Uterus (tissue), 4 donors: ENCODE measurements around the gene SERTAD1. TPM values are rescaled to one million over a fixed set of nuclear protein-coding genes. Genes with fewer than 3 reads are reported as not detected.
A peak's percentile ranks its signal among the peaks of the same experiment; 100 is the strongest.

Experiments used
- DNase-seq, 2 donors: peaks; one replicate each; pipeline ENCODE4 v3.0.0-alpha.2; 2019 to 2020
- H3K27ac ChIP-seq, 2 donors: fragments of 200-600 bp; sonication (generic); 1 replicate in 1 of 2; 2 replicates in 1 of 2; pipeline ENCODE4 v1.5.1; 2016 to 2018
- H3K27me3 ChIP-seq, 2 donors: fragments of 200-600 bp; sonication (generic); one replicate each; pipeline ENCODE4 v1.5.1; 2018 to 2019; ENCODE audit warnings: control low read depth in 1 of 2
- H3K36me3 ChIP-seq, 2 donors: fragments of 200-600 bp; sonication (generic); one replicate each; pipeline ENCODE4 v1.5.1; 2019; ENCODE audit warnings: control low read depth in 1 of 2
- H3K4me1 ChIP-seq, 2 donors: fragments of 200-600 bp; sonication (generic); one replicate each; pipeline ENCODE4 v1.5.1; 2018 to 2019; ENCODE audit warnings: control low read depth in 1 of 2
- H3K4me3 ChIP-seq, 2 donors: fragments of 200-600 bp; sonication (generic); 1 replicate in 1 of 2; 2 replicates in 1 of 2; pipeline ENCODE4 v1.5.1; 2018 to 2019; ENCODE audit warnings: mild to moderate bottlenecking in 1 of 2
- H3K9me3 ChIP-seq, 2 donors: fragments of 200-600 bp; sonication (generic); one replicate each; pipeline ENCODE4 v1.5.1; 2019; ENCODE audit warnings: control low read depth in 1 of 2
- POLR2A ChIP-seq, 2 donors: fragments of 450-650 bp; IDR thresholded peaks; one replicate each; pipeline ENCODE4 v1.6.1; 2016; ENCODE audit warnings: antibody characterized with exemption in 2 of 2, mild to moderate bottlenecking in 1 of 2, moderate library complexity in 1 of 2
- intact Hi-C: fragments of 100-400 bp; cut with DNase I; formaldehyde crosslinking; loops from one replicate; pipeline ENCODE4 v1.15.1; 2023; ENCODE audit warnings: low total_unique reads
- total RNA-seq, 4 donors: library from RNA; depleted of rRNA in 3 of 4; stranded (reverse); fragments of >200 nt in 3 of 4; gene quantifications; one replicate each; pipeline versions ENCODE4 v1.1.0 to v1.2.4, GENCODE V29; 2014 to 2023
- TF ChIP-seq, protein P1 (sequence below), 4 experiments: fragments of 200-600 bp in 2 of 4; fragments of 450-650 bp in 2 of 4; sonication (generic) in 2 of 4; IDR thresholded peaks; one replicate each; pipeline ENCODE4 v1.5.1; 2016 to 2019; ENCODE audit warnings: antibody characterized with exemption in 4 of 4, mild to moderate bottlenecking in 2 of 4, moderate library complexity in 1 of 4
- donor health status: DM: yes; HTN: yes; CAD: no.

Gene SERTAD1
- total RNA-seq, 4 donors from 2014 or later = 3.1 to 18.4 (median 15.8) TPM

DNA sequence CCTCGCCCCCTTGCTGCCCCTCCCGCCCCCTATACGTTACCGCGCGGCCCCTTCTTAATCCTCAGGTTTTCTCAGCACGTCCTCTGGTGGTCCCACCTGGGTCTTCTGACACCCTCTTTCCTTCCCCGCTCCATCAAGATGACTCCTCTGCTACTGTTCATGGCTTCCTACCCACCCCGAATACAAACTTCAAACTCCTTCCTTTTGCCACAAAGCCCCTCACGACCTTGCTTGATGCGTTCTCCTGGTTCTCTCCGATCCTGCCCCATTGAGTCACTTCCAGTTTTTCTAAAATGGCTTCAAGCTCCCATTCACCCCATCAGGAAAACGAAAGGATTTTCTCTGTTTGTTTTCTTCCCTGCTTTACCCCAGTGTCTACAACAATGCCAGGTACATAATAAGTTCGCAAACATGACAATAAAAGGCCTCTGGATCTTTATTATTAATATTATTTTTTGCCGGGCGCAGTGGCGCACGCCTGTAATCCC, 19.1 kb upstream of the SERTAD1 start:
- intact Hi-C loops = no loop called here
- Histone ChIP-seq H3K36me3 (no peaks in the 10 kb centered on the region), H3K27me3 (no peaks in the 10 kb centered on the region), H3K4me1 (peaks cover 0 to 6% of the 10 kb centered on the region in 2 donors), H3K27ac (peak overlapping the region; percentile 95 to 98), H3K9me3 (no peaks in the 10 kb centered on the region), H3K4me3 (peak overlapping the region; percentile 74 to 94)
- TF ChIP-seq, protein P1, sequence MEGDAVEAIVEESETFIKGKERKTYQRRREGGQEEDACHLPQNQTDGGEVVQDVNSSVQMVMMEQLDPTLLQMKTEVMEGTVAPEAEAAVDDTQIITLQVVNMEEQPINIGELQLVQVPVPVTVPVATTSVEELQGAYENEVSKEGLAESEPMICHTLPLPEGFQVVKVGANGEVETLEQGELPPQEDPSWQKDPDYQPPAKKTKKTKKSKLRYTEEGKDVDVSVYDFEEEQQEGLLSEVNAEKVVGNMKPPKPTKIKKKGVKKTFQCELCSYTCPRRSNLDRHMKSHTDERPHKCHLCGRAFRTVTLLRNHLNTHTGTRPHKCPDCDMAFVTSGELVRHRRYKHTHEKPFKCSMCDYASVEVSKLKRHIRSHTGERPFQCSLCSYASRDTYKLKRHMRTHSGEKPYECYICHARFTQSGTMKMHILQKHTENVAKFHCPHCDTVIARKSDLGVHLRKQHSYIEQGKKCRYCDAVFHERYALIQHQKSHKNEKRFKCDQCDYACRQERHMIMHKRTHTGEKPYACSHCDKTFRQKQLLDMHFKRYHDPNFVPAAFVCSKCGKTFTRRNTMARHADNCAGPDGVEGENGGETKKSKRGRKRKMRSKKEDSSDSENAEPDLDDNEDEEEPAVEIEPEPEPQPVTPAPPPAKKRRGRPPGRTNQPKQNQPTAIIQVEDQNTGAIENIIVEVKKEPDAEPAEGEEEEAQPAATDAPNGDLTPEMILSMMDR (IDR thresholded peaks at IDR 0.05) = peak; percentile 42 to 67 (median 53)
- TF ChIP-seq POLR2A (IDR thresholded peaks at IDR 0.05) = no peak
- DNase-seq = no peak

DNA sequence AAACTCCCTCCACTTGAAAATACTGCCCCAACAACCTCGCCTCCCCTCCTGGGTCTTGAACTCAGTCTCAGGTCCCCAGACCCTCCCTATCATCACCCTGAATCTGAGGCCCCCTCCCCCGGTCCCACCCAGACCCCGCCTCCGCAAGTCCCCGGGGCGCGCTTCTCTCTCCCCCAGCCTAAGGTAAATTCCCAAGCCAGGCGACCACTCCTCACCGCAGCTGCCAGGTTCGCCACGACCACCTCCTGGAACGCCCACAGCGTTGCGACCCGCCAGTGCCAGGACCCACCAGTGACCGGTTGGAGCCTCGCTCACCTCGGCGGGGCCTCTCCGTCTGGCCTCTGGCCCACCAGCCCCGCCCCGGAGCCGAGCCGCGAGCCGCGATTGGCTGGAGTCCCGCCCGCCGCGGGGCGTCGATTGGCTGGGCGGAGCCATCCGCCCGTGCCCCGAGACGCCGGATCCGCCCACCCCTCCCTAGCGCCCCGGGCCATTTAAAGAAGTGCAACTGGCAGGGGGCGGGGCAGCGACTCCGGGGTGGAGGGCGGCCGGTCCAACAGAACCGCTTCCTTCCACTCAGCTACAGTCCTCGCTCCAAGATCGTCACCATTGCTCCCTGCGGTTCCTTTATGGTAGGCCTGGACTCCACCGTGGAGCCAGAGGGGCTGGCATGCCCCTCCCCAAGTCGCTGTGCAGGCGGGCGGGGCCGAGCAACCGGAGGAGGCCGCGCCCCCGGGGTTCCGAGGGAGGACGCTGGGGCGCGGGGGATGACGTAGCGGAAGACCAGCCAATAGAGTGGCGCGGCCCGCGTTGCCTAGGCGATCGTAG, 18.4 kb upstream of the SERTAD1 start, which contains the start of gene SERTAD3:
TSS of gene SERTAD3 (minus strand) at position 336 of the 825 bp plus-strand sequence. CDS start 2,255 bp downstream, outside the sequence.
- Histone ChIP-seq H3K27me3 (no peaks in the 10 kb centered on the region), H3K9me3 (no peaks in the 10 kb centered on the region), H3K4me3 (peak within 1 kb of the TSS; percentile 74 to 94), H3K27ac (peak within 1 kb of the TSS; percentile 95 to 98), H3K36me3 (no peaks in the 10 kb centered on the region), H3K4me1 (peaks cover 0 to 6% of the 10 kb centered on the region in 2 donors)
- peak; percentile 97 to 100 for TF ChIP-seq POLR2A (IDR thresholded peaks at IDR 0.05)
- TF ChIP-seq, protein P1 (IDR thresholded peaks at IDR 0.05) = no peak
- peak; percentile 98 for DNase-seq
- intact Hi-C loops = no loop called here

DNA sequence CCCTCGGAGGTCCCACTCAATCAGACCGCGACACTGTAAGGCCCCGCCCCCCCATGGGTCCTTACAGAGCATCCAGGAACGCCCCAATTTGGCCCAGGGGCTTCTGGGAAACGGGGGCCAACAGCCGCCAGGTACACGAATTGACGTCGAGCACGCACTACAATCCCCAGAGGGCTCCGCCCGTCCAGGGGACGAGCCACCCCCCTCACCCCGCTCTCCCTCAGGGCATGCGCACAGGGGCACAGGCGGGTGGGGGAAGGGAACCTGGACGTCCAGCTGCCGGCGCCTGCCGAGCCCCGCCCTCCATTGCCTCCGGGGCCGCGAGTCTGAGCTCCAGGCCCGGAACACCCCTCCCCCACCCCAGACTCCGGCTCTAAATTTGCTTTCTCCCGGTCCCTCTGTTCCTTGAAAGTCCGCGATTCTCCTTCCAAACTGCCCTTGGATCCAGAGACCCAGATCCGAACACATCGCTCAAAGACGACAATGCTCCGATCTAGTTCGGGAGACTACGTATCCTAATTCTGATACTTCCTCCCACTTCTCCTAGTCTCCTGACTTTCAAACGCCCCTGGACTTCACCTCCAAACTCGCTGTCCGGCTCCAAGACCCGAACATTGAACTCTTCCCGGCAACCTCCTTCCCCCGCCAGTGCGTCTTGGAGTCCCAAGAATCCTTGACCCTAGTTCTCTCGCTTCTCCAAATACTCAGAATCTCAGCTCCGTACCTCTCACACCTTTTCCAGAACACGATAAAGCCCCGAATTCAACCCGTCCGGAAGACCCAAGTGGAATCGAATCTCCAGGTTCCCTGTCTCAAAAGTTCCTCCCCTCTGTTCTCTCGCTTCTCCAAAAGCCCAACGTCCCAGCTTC, 17.6 kb upstream of the SERTAD1 start:
- Histone ChIP-seq H3K4me1 (peaks cover 0 to 6% of the 10 kb centered on the region in 2 donors), H3K27ac (peak overlapping the region; percentile 95 to 98), H3K4me3 (peak overlapping the region; percentile 74 to 94), H3K9me3 (no peaks in the 10 kb centered on the region), H3K27me3 (no peaks in the 10 kb centered on the region), H3K36me3 (no peaks in the 10 kb centered on the region)
- peak; percentile 100 for DNase-seq
- TF ChIP-seq POLR2A (IDR thresholded peaks at IDR 0.05) = peak; percentile 73 to 81
- TF ChIP-seq, protein P1 (IDR thresholded peaks at IDR 0.05) = no peak
- intact Hi-C loops = no loop called here

DNA sequence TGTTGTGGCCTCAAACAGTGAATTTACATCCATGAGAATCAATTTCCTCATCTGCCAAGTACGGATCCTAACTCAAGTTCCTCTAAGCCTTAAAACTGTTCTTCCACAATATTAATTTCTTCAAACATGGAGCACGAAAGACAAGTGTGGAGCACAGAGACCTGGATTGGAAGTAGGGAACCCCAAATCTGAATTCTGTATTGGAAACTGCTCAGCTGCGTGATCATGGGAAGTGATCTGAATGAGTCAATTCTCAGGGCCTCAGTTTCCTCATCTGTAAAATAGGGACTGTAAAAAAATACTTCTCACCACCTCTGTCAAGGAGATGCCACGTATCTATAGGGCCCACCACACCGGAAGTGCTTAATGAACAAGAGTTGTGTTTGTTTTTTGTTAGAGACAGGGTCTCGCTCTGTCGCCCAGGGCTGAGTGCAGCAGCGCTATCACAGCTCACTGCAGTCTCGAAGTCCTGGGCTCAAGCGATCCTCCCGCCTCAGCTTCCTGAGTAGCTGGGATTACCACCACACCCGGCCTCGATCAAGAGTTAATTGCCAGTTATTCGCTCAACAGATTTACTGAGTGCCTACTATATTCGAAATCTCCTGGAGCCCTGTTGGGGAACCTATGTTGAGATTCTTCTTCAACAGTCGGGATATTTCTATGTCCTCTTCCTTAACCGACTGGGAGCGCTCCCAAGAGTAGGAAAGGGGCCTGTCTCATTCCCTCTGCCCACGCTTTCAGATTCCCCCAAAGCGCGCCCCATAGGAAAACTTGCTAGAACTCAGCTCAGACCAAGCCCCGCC, 16.7 kb upstream of the SERTAD1 start:
- intact Hi-C loops = no loop called here
- no peak for TF ChIP-seq POLR2A (IDR thresholded peaks at IDR 0.05)
- H3K27ac ChIP-seq = peak overlapping the region; percentile 95 to 98

More for the DNA sequence above, 16.7 kb upstream of the SERTAD1 start:
- Histone ChIP-seq H3K4me3 (peak overlapping the region; percentile 31 to 94), H3K4me1 (peaks cover 0 to 6% of the 10 kb centered on the region in 2 donors), H3K9me3 (no peaks in the 10 kb centered on the region), H3K27me3 (no peaks in the 10 kb centered on the region), H3K36me3 (no peaks in the 10 kb centered on the region)
- no peak for DNase-seq
